GM12872 (cell line): ENCODE data around the gene PARD3.

Experiments used
- CTCF ChIP-seq: IDR thresholded peaks from 3 replicates; pipeline ENCODE4 v1.5.1; 2011; ENCODE audit warnings: low read depth, mild to moderate bottlenecking, low read length, moderate library complexity; ENCODE audit not compliant: insufficient read depth

The PARD3 gene

GRCh38 chr10:34794835-34795234, 20.3 kb downstream of the PARD3 start:
- TF ChIP-seq CTCF = no peak

DNA sequence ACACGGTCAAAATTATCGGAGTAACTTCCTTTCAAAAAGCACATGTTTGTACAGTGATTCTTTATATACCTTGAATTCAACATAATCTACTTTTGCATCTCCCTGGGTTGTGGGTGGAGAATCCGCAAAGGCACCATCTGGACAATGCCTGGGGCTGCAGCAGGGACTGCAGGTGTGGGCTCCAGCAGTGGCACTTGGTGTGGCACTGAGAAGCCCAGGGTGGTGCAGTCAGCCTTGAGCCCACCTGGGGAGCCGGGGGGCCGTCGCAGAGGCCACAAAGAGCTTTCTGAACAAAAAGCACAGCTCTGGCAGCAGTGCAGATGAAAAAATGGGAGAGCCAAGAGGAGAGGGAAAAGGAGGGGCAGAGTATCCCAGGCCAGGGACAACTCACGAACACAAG, 22.2 kb downstream of the PARD3 start:
- TF ChIP-seq CTCF = no peak

- no peak for TF ChIP-seq CTCF
Measured at GRCh38 chr10:34791947-34792346, 23.1 kb downstream of the PARD3 start.

- TF ChIP-seq CTCF = no peak
Measured at GRCh38 chr10:34791228-34791627, 23.9 kb downstream of the PARD3 start.

DNA sequence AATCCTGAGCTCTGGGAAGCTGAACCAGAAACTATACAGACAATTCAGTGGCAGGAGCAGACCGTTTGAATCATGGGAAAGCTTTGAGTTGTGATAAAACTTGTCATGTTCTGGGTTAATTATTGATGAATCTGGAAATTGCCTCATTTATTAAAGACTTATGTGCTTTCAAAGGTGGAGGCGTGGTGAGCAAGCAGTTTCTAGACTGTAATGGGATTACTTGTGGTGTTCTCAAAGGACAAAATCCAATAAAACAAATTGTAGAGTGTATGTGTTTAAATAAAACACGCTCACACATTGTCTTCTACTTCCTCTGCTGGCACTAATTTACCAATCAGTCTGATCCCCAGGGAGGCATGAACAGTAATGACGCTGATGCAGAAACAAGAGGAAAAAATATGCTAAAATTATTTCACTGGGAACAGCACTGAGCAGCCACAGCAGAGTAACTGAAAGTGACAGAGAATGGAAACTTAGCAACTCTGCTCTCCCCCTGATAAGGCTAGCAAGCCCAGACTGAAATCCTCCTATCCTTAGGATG, 25.1 kb downstream of the PARD3 start:
- no peak for TF ChIP-seq CTCF

GRCh38 chr10:34786464-34786863, 28.6 kb downstream of the PARD3 start:
- TF ChIP-seq CTCF = no peak

GRCh38 chr10:34781711-34782110, 33.4 kb downstream of the PARD3 start:
- TF ChIP-seq CTCF = no peak
